ENCODE results near the gene FAM170B.

Gene FAM170B

DNA sequence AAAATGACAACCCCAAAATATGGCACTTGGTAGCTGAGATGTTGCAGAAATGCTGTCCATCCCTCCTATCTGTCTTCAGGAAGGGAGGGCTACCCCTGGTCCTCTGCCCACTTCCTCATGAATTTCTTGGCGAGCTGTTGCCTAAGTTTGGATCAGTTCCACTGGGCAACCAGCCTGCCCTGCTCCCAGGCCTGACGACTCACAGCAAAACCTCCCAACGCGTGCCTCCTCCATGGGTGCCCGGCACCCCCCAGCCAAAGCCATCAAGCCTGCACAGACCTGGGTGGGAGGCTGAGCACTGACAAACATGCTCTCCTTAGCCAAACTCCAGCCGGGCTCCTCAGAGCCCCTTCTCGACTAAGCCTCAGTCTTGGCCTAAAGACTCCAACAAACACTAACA, 27.4 kb downstream of the FAM170B start:
- DNase-seq (ENCODE audit: low read depth in 2 of 2): no peak

- DNase-seq (ENCODE audit: low read depth in 2 of 2): no peak
Observed at GRCh38 chr10:49105076-49105475, 28.7 kb downstream of the FAM170B start.

DNA sequence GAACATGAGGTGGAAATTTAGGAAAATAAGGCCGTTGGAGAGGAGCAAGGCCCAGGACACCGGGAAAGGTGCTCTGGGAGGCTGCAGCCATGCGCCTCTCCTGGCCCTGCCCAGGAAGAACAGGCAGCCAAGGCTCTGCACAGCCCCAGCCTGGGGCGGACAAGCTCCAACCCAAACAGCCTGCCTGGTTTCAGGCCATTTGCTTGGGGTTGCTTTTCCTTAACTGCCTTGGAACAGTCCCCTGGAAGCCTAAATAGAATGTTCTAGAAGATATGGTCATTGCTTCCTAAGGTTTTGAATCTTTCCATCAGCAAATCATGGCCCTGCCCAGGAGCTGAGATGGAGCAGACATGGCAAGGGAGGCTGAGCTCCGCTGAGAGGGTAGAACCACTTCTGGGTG, 29.5 kb downstream of the FAM170B start:
- no peak for DNase-seq (ENCODE audit: low read depth in 2 of 2)

GRCh38 chr10:49103761-49104160, 30.1 kb downstream of the FAM170B start:
- no peak for DNase-seq (ENCODE audit: low read depth in 2 of 2)

DNA sequence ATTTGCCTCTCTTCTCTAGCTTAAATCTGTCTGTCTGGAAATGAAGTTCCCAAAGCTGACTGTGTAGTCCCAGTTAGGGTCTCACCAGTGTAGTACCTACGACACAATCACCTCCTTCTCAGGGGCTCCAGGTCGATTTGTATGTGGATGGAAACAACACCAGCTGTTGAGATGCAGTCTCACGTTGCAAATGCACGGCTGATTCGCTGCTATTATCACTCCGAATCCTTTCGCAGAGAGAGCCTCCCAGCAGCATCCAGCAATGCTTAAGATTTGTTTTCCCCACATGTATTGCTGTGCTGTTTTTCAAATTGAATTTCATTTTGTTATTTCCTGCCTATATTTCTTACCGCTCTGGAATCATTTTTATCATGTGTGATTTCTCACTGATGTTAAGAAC, 34.8 kb downstream of the FAM170B start:
- DNase-seq (ENCODE audit: low read depth in 2 of 2): no peak

DNA sequence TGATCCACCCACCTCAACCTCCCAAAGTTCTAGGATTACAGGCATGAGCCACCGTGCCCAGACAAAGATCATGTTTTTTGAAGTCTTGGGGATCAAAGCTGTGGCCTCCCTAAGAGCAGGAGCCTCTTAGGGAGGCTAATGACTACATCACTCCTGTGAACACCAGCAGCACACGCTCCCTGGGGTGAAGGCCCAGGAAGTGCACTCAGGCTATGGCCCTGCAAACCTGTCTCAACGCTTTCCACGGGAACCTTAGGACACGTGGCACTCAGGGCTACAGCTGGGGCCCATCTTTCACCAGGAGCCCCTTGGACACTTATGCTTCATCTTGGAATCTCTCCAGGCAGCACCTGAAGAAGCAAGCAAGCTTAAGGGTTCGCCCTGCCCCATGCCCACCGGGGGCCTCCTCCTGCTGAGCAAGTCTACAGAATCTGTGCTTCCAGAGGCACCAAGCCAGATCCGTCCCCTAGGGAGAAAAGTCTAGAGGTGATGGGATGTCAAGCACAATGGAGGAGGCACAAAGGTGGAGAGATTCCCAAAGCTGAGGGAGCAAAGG, 36.9 kb downstream of the FAM170B start:
- no peak for DNase-seq (ENCODE audit: low read depth in 2 of 2)

- no peak for DNase-seq (ENCODE audit: low read depth in 2 of 2)
Observed at GRCh38 chr10:49094646-49095045, 39.2 kb downstream of the FAM170B start.

DNA sequence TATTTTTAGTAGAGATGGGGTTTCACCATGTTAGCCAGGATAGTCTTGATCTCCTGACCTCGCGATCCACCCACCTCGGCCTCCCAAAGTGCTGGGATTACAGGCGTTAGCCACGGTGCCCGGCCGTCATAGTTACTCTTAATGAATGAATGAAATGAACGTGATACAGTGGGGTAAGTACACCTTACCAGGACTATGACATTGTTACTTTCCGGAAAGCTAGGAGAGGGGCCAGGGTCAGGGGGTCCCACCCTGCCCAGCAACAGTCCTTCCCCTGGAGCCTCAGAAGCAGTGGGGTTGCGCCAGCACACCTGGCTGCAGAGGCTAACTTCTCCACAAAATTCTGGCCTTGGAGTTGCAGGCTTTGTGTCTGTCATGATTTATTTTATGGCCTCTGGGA, 39.9 kb downstream of the FAM170B start:
- DNase-seq (ENCODE audit: low read depth in 2 of 2): no peak

DNA sequence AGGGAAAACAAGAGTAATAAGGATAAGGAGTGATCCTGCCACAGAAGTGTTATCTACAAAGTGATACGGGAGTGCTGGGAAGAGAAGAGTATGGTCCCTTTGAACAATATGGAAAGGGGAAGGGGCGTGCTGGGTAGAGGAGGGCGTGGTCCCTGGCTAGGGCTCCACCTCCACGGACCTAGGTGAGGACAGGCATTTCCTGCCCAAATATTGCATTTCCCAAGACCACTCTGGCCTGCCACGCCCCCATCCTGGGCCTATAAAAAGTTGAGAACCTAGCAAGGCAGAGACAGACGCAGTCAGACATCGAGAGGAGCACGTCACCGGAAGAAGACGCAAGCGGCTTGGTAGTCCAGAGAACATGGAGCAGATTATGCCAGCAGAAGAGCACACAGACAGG, 41.3 kb downstream of the FAM170B start:
- no peak for DNase-seq (ENCODE audit: low read depth in 2 of 2)

- no peak for DNase-seq (ENCODE audit: low read depth in 2 of 2)
Observed at GRCh38 chr10:49091450-49092210, 42.2 kb downstream of the FAM170B start.

- no peak for DNase-seq (ENCODE audit: low read depth in 2 of 2)
Observed at GRCh38 chr10:49090696-49091380, 43.0 kb downstream of the FAM170B start.

DNA sequence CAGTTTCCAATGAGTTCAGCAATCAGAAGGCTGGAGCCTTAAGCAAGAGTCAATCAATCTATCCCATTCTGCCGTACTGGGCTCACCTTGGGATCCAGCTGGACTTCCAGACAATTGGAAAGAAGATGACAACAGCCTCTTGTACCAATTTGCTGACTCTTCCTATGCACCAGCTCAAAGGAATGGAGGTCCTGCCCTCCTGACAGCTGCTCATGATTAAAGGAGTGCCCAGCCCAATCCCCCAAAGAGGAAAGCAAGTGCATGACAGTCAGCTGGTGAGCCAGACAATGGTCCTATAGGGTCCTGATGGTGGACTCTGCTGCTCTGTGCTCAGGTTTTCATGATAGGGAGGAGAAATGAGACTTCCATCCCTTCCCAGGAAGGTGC, 43.6 kb downstream of the FAM170B start:
- DNase-seq (ENCODE audit: low read depth in 2 of 2): no peak

DNA sequence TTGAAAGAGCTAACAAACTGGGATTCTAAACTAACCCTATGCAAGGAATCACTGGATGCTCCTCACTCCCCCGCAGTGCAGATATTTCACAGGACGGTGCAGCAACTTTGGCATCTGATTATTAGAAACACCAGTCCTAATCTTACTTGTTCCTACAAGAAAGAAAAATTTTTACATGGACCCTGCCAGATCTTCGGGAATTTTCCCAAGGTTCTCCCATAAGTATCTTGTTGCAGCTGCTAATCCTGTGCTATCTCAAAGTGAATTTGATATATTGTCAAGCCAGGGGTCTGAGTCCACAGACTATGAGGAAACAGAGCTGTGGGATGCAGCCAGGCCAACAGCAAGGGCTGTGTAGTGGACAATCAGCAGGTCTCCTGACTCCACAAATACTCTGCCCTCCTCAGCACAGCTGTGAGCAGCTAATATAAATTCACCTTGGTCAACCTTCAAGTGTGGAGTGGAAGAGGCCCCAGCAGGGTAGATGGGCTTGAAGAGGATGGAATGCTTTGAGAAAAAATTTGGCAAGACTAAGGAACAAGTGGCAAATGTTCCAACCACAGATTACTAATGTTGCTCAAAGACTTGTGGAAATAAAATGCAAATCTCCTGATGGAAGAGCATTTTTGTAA, 44.1 kb downstream of the FAM170B start:
- peak in 1 of 2 experiments; percentile 25 for DNase-seq (ENCODE audit: low read depth in 2 of 2)

- no peak for DNase-seq (ENCODE audit: low read depth in 2 of 2)
Observed at GRCh38 chr10:49089152-49089551, 44.7 kb downstream of the FAM170B start.

- no peak for DNase-seq (ENCODE audit: low read depth in 2 of 2)
Observed at GRCh38 chr10:49086889-49087288, 46.9 kb downstream of the FAM170B start.

DNA sequence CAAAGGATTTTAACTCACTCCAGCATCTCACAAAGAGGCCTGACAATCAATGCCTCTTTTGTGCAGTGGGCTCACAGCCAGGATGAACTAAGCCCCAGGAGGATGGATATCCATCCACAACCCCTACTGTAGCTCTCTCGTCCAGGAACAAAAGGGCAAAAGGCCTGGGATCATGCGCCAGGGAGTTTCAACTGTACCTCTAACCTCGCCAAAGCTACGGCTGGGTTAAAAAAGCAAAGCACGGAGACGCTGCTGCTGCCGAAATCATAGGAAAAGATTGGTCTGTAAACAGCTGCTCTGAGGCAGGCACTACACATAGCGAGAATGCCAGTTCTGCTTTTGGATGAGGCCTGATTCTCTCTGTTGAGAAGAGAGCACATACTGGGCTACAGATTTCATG, 50.6 kb downstream of the FAM170B start:
- DNase-seq (ENCODE audit: low read depth in 2 of 2): no peak

GRCh38 chr10:49082766-49083165, 51.1 kb downstream of the FAM170B start:
- DNase-seq (ENCODE audit: low read depth in 2 of 2): no peak

- DNase-seq (ENCODE audit: low read depth in 2 of 2): no peak
Observed at GRCh38 chr10:49081547-49082275, 52.1 kb downstream of the FAM170B start.
